Spleen (tissue), 11 donors: ENCODE measurements around the gene SMARCC2. TPM values are rescaled to one million over a fixed set of nuclear protein-coding genes. Genes with fewer than 3 reads are reported as not detected.
A peak's percentile ranks its signal among the peaks of the same experiment; 100 is the strongest.

Experiments
- DNase-seq: peaks from one replicate; pipeline ENCODE4 v3.0.0-alpha.2; 2020
- H3K27ac ChIP-seq, 8 donors: fragments of 200-600 bp; sonication (generic) in 7 of 8; 1 replicate in 4 of 8; 2 replicates in 4 of 8; pipeline versions ENCODE4 v1.5.0 to v1.8.0; 2016 to 2021; ENCODE audit warnings: inconsistent platforms in 4 of 8, mild to moderate bottlenecking in 4 of 8, moderate library complexity in 1 of 8
- H3K27me3 ChIP-seq, 7 donors: fragments of 200-600 bp; sonication (generic) in 6 of 7; replicated peaks in 1 of 7; 1 replicate in 4 of 7; 2 replicates in 3 of 7; pipeline versions ENCODE4 v1.5.0 to v1.8.0; 2016 to 2021; ENCODE audit warnings: inconsistent platforms in 3 of 7, mild to moderate bottlenecking in 1 of 7
- H3K36me3 ChIP-seq, 6 donors: fragments of 200-600 bp; sonication (generic) in 5 of 6; 1 replicate in 4 of 6; 2 replicates in 2 of 6; pipeline versions ENCODE4 v1.5.0 to v1.8.0; 2016 to 2021; ENCODE audit warnings: inconsistent platforms in 2 of 6
- H3K4me1 ChIP-seq, 6 donors: fragments of 200-600 bp; sonication (generic) in 5 of 6; 1 replicate in 3 of 6; 2 replicates in 3 of 6; pipeline versions ENCODE4 v1.5.0 to v1.8.0; 2016 to 2021; ENCODE audit warnings: inconsistent platforms in 3 of 6
- H3K4me3 ChIP-seq, 8 donors: fragments of 200-600 bp; sonication (generic) in 7 of 8; 1 replicate in 4 of 8; 2 replicates in 4 of 8; pipeline versions ENCODE4 v1.5.0 to v1.8.0; 2016 to 2021; ENCODE audit warnings: inconsistent platforms in 4 of 8, mild to moderate bottlenecking in 4 of 8, moderate library complexity in 2 of 8
- H3K9me3 ChIP-seq, 8 donors: fragments of 200-600 bp; sonication (generic) in 7 of 8; 1 replicate in 4 of 8; 2 replicates in 4 of 8; pipeline versions ENCODE4 v1.5.0 to v1.8.0; 2016 to 2021; ENCODE audit warnings: inconsistent platforms in 4 of 8
- POLR2A ChIP-seq, 3 donors: fragments of 450-650 bp; IDR thresholded peaks; one replicate each; pipeline ENCODE4 v1.5.1; 2017; ENCODE audit warnings: antibody characterized with exemption in 3 of 3, mild to moderate bottlenecking in 1 of 3
- POLR2AphosphoS5 ChIP-seq, 3 donors: sonication (generic); formaldehyde crosslinking; IDR thresholded peaks; one replicate each; pipeline ENCODE4 v1.5.1; 2017; ENCODE audit warnings: antibody characterized with exemption in 3 of 3
- WGBS, 5 donors: extraction: QIAGEN DNeasy Blood & Tissue Kit in 3 of 5; methylation state at CpG; one replicate each; pipeline versions ENCODE4 v1.1.5 to v1.1.7; 2013 to 2018; 5-methylcytosine and 5-hydroxymethylcytosine counted together
- intact Hi-C: fragments of 100-400 bp; cut with DNase I; formaldehyde crosslinking; loops from one replicate; pipeline ENCODE4 v1.15.0; 2023; ENCODE audit warnings: low total_unique reads
- polyA plus RNA-seq, 3 donors: library from polyadenylated mRNA; stranded (reverse); fragments of 200-250 nt; gene quantifications; one replicate each; pipeline ENCODE4 v1.2.1, GENCODE V29; 2013
- total RNA-seq, 7 donors: library from RNA; depleted of rRNA in 3 of 7; stranded (reverse); fragments of >200 nt in 3 of 7; fragmentation: NEBNext Ultra II Directional in 4 of 7; extraction: Animal tissue kit (Norgen Biotek cat#: 25700) in 4 of 7; gene quantifications; one replicate each; pipeline versions ENCODE4 v1.1.0 to v1.2.1, GENCODE V29; 2016 to 2021
- TF ChIP-seq, protein P1 (sequence below), 11 experiments: fragments of 200-600 bp in 7 of 11; fragments of 450-650 bp in 4 of 11; sonication (generic) in 4 of 11; IDR thresholded peaks in 8 of 11; conservative IDR thresholded peaks in 3 of 11; 1 replicate in 7 of 11; 2 replicates in 4 of 11; pipeline versions ENCODE4 v1.4.0 to v1.8.0; 2016 to 2021; ENCODE audit warnings: antibody characterized with exemption in 11 of 11, inconsistent platforms in 4 of 11, mild to moderate bottlenecking in 1 of 11
- donor health status: healthy with polysubstance abuse.
- donor health status: DM: no; HTN: no; CAD: no; lungs with moderate emphysema.
- donor health status: DM: no; HTN: no; CAD: no.
- donor health status: Bipolar disorder and iron deficiency.
- donor health status: healthy.
- donor health status: DM: no; HTN: no; CAD: no.
- donor health status: DM: yes; HTN: yes; CAD: no.

Gene SMARCC2
- total and polyA plus RNA-seq, 10 donors = 8.5 to 121 (median 97.7) TPM

- WGBS, 5 donors = 84 to 91% (median 87%) methylated on average over 4 to 7 of the region's 7 CpGs
- intact Hi-C loops = no loop called here
- Histone ChIP-seq H3K4me1 (peaks cover 6 to 17% (median 12%) of the 10 kb centered on the region in 6 donors), H3K36me3 (peaks cover 0 to 38% (median 7%) of the 10 kb centered on the region in 6 donors), H3K4me3 (no peak overlapping the region), H3K27ac (no peak overlapping the region), H3K9me3 (no peaks in the 10 kb centered on the region), H3K27me3 (no peaks in the 10 kb centered on the region)
- no peak for TF ChIP-seq POLR2A (IDR thresholded peaks at IDR 0.05)
- no peak for TF ChIP-seq POLR2AphosphoS5 (IDR thresholded peaks at IDR 0.05)
- TF ChIP-seq, protein P1, sequence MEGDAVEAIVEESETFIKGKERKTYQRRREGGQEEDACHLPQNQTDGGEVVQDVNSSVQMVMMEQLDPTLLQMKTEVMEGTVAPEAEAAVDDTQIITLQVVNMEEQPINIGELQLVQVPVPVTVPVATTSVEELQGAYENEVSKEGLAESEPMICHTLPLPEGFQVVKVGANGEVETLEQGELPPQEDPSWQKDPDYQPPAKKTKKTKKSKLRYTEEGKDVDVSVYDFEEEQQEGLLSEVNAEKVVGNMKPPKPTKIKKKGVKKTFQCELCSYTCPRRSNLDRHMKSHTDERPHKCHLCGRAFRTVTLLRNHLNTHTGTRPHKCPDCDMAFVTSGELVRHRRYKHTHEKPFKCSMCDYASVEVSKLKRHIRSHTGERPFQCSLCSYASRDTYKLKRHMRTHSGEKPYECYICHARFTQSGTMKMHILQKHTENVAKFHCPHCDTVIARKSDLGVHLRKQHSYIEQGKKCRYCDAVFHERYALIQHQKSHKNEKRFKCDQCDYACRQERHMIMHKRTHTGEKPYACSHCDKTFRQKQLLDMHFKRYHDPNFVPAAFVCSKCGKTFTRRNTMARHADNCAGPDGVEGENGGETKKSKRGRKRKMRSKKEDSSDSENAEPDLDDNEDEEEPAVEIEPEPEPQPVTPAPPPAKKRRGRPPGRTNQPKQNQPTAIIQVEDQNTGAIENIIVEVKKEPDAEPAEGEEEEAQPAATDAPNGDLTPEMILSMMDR (IDR thresholded peaks at IDR 0.05 in 8 of 11, conservative IDR thresholded peaks at IDR 0.05 in 3 of 11) = no peak
- DNase-seq = no peak
Observed at GRCh38 chr12:56229082-56229481, 39.8 kb upstream of the SMARCC2 start.

GRCh38 chr12:56224954-56225353, 35.7 kb upstream of the SMARCC2 start:
- Histone ChIP-seq H3K27me3 (no peaks in the 10 kb centered on the region), H3K4me1 (peaks cover 33 to 51% (median 45%) of the 10 kb centered on the region in 6 donors), H3K4me3 (peak overlapping the region in 7 of 8 donors; percentile 37 to 72 (median 61)), H3K36me3 (peaks cover 0 to 38% (median 7%) of the 10 kb centered on the region in 6 donors), H3K9me3 (no peaks in the 10 kb centered on the region), H3K27ac (peak overlapping the region in 7 of 8 donors; percentile 75 to 97 (median 95))
- 70 to 82% (median 76%) methylated on average over 11 of the region's 11 CpGs for WGBS, 5 donors
- intact Hi-C loops = no loop called here
- TF ChIP-seq POLR2AphosphoS5 (IDR thresholded peaks at IDR 0.05) (no peak), POLR2A (IDR thresholded peaks at IDR 0.05) (no peak)
- TF ChIP-seq, protein P1 (IDR thresholded peaks at IDR 0.05 in 8 of 11, conservative IDR thresholded peaks at IDR 0.05 in 3 of 11) = no peak
- no peak for DNase-seq

DNA sequence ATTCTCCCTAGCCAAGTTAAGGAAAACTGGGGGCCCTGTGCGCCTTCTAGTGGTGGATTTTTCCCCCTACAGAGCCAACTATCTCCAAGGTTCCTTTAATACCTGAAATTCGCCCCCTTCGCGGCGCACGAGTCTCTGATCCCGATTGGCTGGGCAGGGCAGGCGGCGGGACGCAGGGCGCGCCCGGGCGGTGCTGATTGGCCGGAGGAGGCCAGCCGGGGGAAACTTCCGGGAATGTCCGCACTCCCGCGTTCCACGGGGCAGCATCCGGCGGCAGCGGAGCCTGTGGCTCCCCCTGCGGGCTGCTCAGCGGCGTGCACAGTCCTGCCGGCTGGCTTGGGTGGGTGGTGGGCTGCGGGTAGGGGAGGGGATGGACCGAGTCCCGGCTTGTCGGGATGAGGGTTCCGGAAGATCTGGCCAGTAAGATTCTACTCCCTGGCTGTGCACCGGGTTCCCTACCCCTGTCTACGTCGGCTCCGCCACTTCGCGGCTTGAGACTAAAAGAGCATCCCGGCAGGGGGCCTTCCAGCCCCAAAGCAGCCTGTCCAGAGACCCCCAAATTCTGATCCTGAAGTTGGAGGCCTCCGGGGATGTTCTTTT, 34.9 kb upstream of the SMARCC2 start, which contains the start of gene NABP2:
NABP2 (plus strand) TSS at position 241 of the 600 bp plus-strand sequence. CDS start 515 bp downstream, outside the sequence.
- 0 to 1% (median 1%) methylated on average over 14 to 41 of the region's 41 CpGs for WGBS, 5 donors
- peak; percentile 98 for DNase-seq
- no peaks in the 10 kb centered on the region for H3K27me3 ChIP-seq

More for the DNA sequence above, 34.9 kb upstream of the SMARCC2 start, which contains the start of gene NABP2:
- Histone ChIP-seq H3K36me3 (peaks cover 0 to 35% (median 7%) of the 10 kb centered on the region in 6 donors), H3K27ac (peak within 1 kb of the TSS; percentile 58 to 97 (median 94)), H3K9me3 (no peaks in the 10 kb centered on the region), H3K4me3 (peak within 1 kb of the TSS; percentile 35 to 86 (median 60)), H3K4me1 (peaks cover 37 to 59% (median 51%) of the 10 kb centered on the region in 6 donors)
- TF ChIP-seq POLR2AphosphoS5 (IDR thresholded peaks at IDR 0.05) (peak; percentile 87 to 93 (median 93)), POLR2A (IDR thresholded peaks at IDR 0.05) (no peak)
- TF ChIP-seq, protein P1 (IDR thresholded peaks at IDR 0.05 in 8 of 11, conservative IDR thresholded peaks at IDR 0.05 in 3 of 11) = peak; percentile 88 to 98 (median 96)
- intact Hi-C loops = no loop called here
